ENCODE results near the gene RPTOR.

DNA sequence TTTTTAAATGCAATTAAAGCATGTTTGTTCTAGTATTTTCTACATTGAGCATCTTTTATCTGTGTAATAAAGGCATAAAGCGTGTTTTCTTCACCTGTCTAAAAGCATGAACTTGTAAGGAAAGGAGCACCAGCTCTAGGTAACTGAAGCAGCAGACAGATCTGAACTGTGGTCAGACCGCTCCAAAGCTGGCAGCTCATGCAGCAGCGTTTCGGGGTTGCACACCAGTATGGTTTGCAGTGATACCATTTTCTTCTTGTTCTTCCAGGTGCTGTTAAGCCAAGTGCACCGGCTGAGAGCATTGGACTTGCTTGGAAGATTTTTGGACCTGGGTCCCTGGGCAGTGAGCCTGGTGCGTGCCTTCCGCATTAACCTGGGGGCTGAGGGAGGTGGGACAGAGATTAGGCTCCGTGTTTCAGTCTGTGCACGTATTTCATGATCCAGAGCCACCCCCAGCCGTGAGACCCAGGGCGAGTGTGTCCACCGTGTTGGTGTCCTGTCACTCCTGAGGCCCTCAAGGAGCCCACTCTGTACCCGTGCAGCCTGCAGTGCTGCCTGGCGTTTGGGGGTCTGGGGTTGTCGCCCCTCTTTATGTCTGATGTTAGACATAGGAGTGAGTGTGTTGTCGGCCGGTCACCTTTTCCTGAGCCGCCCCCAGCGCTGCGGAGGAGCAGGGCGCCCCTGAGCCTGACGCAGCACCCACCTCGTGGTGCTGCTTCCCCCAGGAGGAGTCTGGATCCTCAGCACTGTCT is 310.7 kb downstream of the RPTOR start:
- TF ChIP-seq, protein P1, sequence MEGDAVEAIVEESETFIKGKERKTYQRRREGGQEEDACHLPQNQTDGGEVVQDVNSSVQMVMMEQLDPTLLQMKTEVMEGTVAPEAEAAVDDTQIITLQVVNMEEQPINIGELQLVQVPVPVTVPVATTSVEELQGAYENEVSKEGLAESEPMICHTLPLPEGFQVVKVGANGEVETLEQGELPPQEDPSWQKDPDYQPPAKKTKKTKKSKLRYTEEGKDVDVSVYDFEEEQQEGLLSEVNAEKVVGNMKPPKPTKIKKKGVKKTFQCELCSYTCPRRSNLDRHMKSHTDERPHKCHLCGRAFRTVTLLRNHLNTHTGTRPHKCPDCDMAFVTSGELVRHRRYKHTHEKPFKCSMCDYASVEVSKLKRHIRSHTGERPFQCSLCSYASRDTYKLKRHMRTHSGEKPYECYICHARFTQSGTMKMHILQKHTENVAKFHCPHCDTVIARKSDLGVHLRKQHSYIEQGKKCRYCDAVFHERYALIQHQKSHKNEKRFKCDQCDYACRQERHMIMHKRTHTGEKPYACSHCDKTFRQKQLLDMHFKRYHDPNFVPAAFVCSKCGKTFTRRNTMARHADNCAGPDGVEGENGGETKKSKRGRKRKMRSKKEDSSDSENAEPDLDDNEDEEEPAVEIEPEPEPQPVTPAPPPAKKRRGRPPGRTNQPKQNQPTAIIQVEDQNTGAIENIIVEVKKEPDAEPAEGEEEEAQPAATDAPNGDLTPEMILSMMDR (IDR thresholded peaks at IDR 0.05) = no peak
- no peak for TF ChIP-seq POLR2A (IDR thresholded peaks at IDR 0.05)
- TF ChIP-seq EP300 (IDR thresholded peaks at IDR 0.05) = no peak

All from upper lobe of left lung (tissue), 4 donors.